IMR-90 (cell line): ENCODE measurements around the gene GJC1. TPM values are rescaled to one million over a fixed set of nuclear protein-coding genes. Genes with fewer than 3 reads are reported as not detected.
A peak's percentile ranks its signal among the peaks of the same experiment; 100 is the strongest.

Experiments
- ATAC-seq: fragments of 200-7000 bp; cut with Tn5 transposase; 2 replicates; pipeline ENCODE4 v1.9.1; 2020; ENCODE audit warnings: low read depth, mild to moderate bottlenecking, moderate library complexity
- BruUV-seq: library from RNA; stranded (reverse); fragments of 400-500 nt; replicated peaks from 2 replicates; lab custom pipeline; 2021; lab: Mats Ljungman, UMichigan
- CTCF ChIA-PET: fragments of 300-600 bp; formaldehyde crosslinking; extraction: SDS; loops from one replicate; lab custom pipeline; 2021; ENCODE audit warnings: antibody characterized with exemption; lab: Yijun Ruan, JAX
- POLR2A ChIA-PET: fragments of 300-600 bp; sonication (Branson Sonifier 250); formaldehyde crosslinking; loops from one replicate; lab custom pipeline; 2022; ENCODE audit warnings: antibody characterized with exemption; ENCODE audit not compliant: unreplicated experiment; lab: Charles Lee
- DNase-seq: peaks from one replicate; pipeline ENCODE4 v3.0.0; 2013
- H2AFZ ChIP-seq: replicated peaks from 2 replicates; pipeline ENCODE3; 2013; ENCODE audit warnings: low read length, mild to moderate bottlenecking; ENCODE audit not compliant: poor library complexity
- H2AK5ac ChIP-seq: 2 replicates; pipeline ENCODE4 v1.6.1; 2013; ENCODE audit warnings: low read depth, low read length, inconsistent platforms
- H2AK9ac ChIP-seq: replicated peaks from 2 replicates; pipeline ENCODE3; 2013; ENCODE audit warnings: mild to moderate bottlenecking, low read depth, low read length, moderate library complexity; ENCODE audit not compliant: poor library complexity
- H2BK120ac ChIP-seq: 2 replicates; pipeline ENCODE4 v1.6.1; 2013; ENCODE audit warnings: low read depth, low read length, inconsistent platforms
- H2BK15ac ChIP-seq: 3 replicates; pipeline ENCODE4 v1.6.1; 2013; ENCODE audit warnings: low read depth, low read length, inconsistent platforms
- H2BK20ac ChIP-seq: 2 replicates; pipeline ENCODE4 v1.6.1; 2013; ENCODE audit warnings: low read depth, mild to moderate bottlenecking, inconsistent platforms, low read length, moderate library complexity
- H2BK5ac ChIP-seq: 2 replicates; pipeline ENCODE4 v1.6.1; 2013; ENCODE audit warnings: mild to moderate bottlenecking, low read depth, low read length, inconsistent platforms; ENCODE audit not compliant: poor library complexity, severe bottlenecking
- H3K14ac ChIP-seq: replicated peaks from 2 replicates; pipeline ENCODE4 v1.6.1; 2013; ENCODE audit warnings: low read depth, low read length, inconsistent platforms
- H3K18ac ChIP-seq: 2 replicates; pipeline ENCODE4 v1.6.1; 2013; ENCODE audit warnings: low read depth, low read length, control low read depth
- H3K23ac ChIP-seq: 2 replicates; pipeline ENCODE4 v1.6.1; 2013; ENCODE audit warnings: low read depth, low read length, inconsistent platforms
- H3K27ac ChIP-seq: 2 replicates; pipeline ENCODE4 v1.5.1; 2013; ENCODE audit warnings: mild to moderate bottlenecking, control low read depth, low read length; ENCODE audit not compliant: insufficient read depth
- H3K27me3 ChIP-seq: 2 replicates; pipeline ENCODE4 v1.6.1; 2013; ENCODE audit warnings: low read length; ENCODE audit not compliant: control insufficient read depth, insufficient read depth
- H3K36me3 ChIP-seq: 2 replicates; pipeline ENCODE4 v1.6.1; 2013; ENCODE audit warnings: low read length, mixed read lengths; ENCODE audit not compliant: control insufficient read depth, insufficient read depth
- H3K4ac ChIP-seq: 2 replicates; pipeline ENCODE4 v1.6.1; 2013; ENCODE audit warnings: low read depth, low read length, inconsistent platforms
- H3K4me1 ChIP-seq: 2 replicates; pipeline ENCODE4 v1.6.1; 2013; ENCODE audit warnings: low read length, mixed read lengths; ENCODE audit not compliant: control insufficient read depth, insufficient read depth
- H3K4me2 ChIP-seq: 2 replicates; pipeline ENCODE4 v1.6.1; 2013; ENCODE audit warnings: low read depth, mild to moderate bottlenecking, control low read depth, low read length, moderate library complexity
- H3K4me3 ChIP-seq: 2 replicates; pipeline ENCODE4 v1.5.1; 2013; ENCODE audit warnings: low read depth, mild to moderate bottlenecking, control low read depth, low read length, moderate library complexity; ENCODE audit not compliant: insufficient read depth
- H3K56ac ChIP-seq: 2 replicates; pipeline ENCODE4 v1.6.1; 2013; ENCODE audit warnings: low read length, inconsistent platforms; ENCODE audit not compliant: insufficient read depth; ENCODE audit errors: extremely low read depth
- H3K79me1 ChIP-seq, 2 experiments: 2 replicates each; pipeline ENCODE4 v1.6.1; 2013; ENCODE audit warnings: low read length in 2 of 2, inconsistent platforms in 1 of 2, low read depth in 1 of 2
- H3K9ac ChIP-seq: 2 replicates; pipeline ENCODE4 v1.6.1; 2013; ENCODE audit warnings: low read depth, low read length, control low read depth
- H3K9me1 ChIP-seq: 2 replicates; pipeline ENCODE4 v1.6.1; 2013; ENCODE audit warnings: low read length, inconsistent platforms; ENCODE audit not compliant: insufficient read depth
- H3K9me3 ChIP-seq: 2 replicates; pipeline ENCODE4 v1.6.1; 2013; ENCODE audit warnings: low read length; ENCODE audit not compliant: control insufficient read depth, insufficient read depth
- H4K20me1 ChIP-seq: 2 replicates; pipeline ENCODE4 v1.6.1; 2013; ENCODE audit warnings: low read length, inconsistent platforms; ENCODE audit not compliant: insufficient read depth
- H4K5ac ChIP-seq: 2 replicates; pipeline ENCODE4 v1.6.1; 2013; ENCODE audit warnings: mild to moderate bottlenecking, low read depth, low read length, control low read depth
- H4K8ac ChIP-seq, 2 experiments: 2 replicates each; pipeline ENCODE4 v1.6.1; 2013; ENCODE audit warnings: low read depth in 2 of 2, low read length in 2 of 2, control low read depth in 1 of 2, inconsistent platforms in 1 of 2
- H4K91ac ChIP-seq: 2 replicates; pipeline ENCODE4 v1.6.1; 2013; ENCODE audit warnings: low read depth, low read length, inconsistent platforms; ENCODE audit not compliant: insufficient read depth
- BHLHE40 ChIP-seq: fragments of 150-350 bp; IDR thresholded peaks from 2 replicates; pipeline ENCODE4 v1.6.1; 2016; ENCODE audit warnings: mild to moderate bottlenecking, low read depth, low read length
- CEBPB ChIP-seq: IDR thresholded peaks from 2 replicates; pipeline ENCODE4 v1.6.1; 2012; ENCODE audit warnings: low read depth, low read length, improper control_type of control experiment
- CHD1 ChIP-seq: IDR thresholded peaks from 2 replicates; pipeline ENCODE4 v1.6.1; 2012; ENCODE audit warnings: low read depth, low read length, improper control_type of control experiment
- FOS ChIP-seq: fragments of 150-350 bp; IDR thresholded peaks from 2 replicates; pipeline ENCODE4 v1.6.1; 2016; ENCODE audit warnings: low read depth, low read length
- MAFK ChIP-seq: IDR thresholded peaks from 2 replicates; pipeline ENCODE4 v1.6.1; 2012; ENCODE audit warnings: low read depth, low read length, improper control_type of control experiment
- MAZ ChIP-seq: IDR thresholded peaks from 2 replicates; pipeline ENCODE4 v1.6.1; 2012; ENCODE audit warnings: low read depth, mild to moderate bottlenecking, low read length, improper control_type of control experiment, moderate library complexity, borderline replicate concordance
- MXI1 ChIP-seq: IDR thresholded peaks from 2 replicates; pipeline ENCODE4 v1.6.1; 2012; ENCODE audit warnings: low read depth, mild to moderate bottlenecking, low read length, moderate library complexity, borderline replicate concordance
- NFE2L2 ChIP-seq: fragments of 150-350 bp; IDR thresholded peaks from 2 replicates; pipeline ENCODE4 v1.6.1; 2016; ENCODE audit warnings: low read depth, mild to moderate bottlenecking, low read length
- POLR2A ChIP-seq: IDR thresholded peaks from 2 replicates; pipeline ENCODE4 v1.6.1; 2012; ENCODE audit warnings: mild to moderate bottlenecking, low read depth, low read length
- RAD21 ChIP-seq: IDR thresholded peaks from 2 replicates; pipeline ENCODE4 v1.6.1; 2012; ENCODE audit warnings: low read length, improper control_type of control experiment
- RCOR1 ChIP-seq: IDR thresholded peaks from 2 replicates; pipeline ENCODE4 v1.6.1; 2012; ENCODE audit warnings: mild to moderate bottlenecking, low read length, improper control_type of control experiment; ENCODE audit not compliant: insufficient replicate concordance
- RFX5 ChIP-seq: IDR thresholded peaks from 2 replicates; pipeline ENCODE4 v1.8.0; 2012; ENCODE audit warnings: low read depth, mild to moderate bottlenecking, low read length, moderate library complexity
- SMC3 ChIP-seq: fragments of 150-350 bp; IDR thresholded peaks from 2 replicates; pipeline ENCODE4 v1.6.1; 2016; ENCODE audit warnings: low read depth, mild to moderate bottlenecking, antibody characterized with exemption, low read length, moderate library complexity
- WGBS, 2 experiments: methylation state at CpG; one replicate each; pipeline versions ENCODE4 v1.1.5 to v1.1.7; 2013; ENCODE audit warnings: missing lambda C conversion rate in 2 of 2; ENCODE audit not compliant: insufficient read length in 1 of 2; ENCODE audit errors: extremely low coverage in 2 of 2; 5-methylcytosine and 5-hydroxymethylcytosine counted together
- dilution Hi-C: fragments of 300-500 bp; cut with HindIII; formaldehyde crosslinking; loops from one replicate; pipeline ENCODE4 v1.14.3; 2018; ENCODE audit warnings: low sequenced_read_pairs; ENCODE audit not compliant: unreplicated experiment
- in situ Hi-C: fragments of 300-500 bp; cut with MboI; formaldehyde crosslinking; loops from 3 replicates; pipeline ENCODE4 v1.14.3; 2019; ENCODE audit warnings: low sequenced_read_pairs, inconsistent platforms, mixed read lengths
- intact Hi-C: fragments of 100-400 bp; cut with micrococcal nuclease; formaldehyde crosslinking; loops from 2 replicates; pipeline ENCODE4 v1.10.0; 2022
- polyA plus RNA-seq, 3 experiments: library from polyadenylated mRNA; depleted of rRNA; stranded (reverse); fragments of >200 nt; gene quantifications; 2 replicates each; pipeline ENCODE4 v1.2.3, GENCODE V29; 2012; ENCODE audit warnings: low replicate concordance in 1 of 3
- total RNA-seq: library from RNA; depleted of rRNA; stranded (reverse); fragments of >200 nt; gene quantifications from 2 replicates; pipeline ENCODE4 v1.2.3, GENCODE V29; 2012
- TF ChIP-seq, protein P1 (sequence below): fragments of 150-350 bp; IDR thresholded peaks from 2 replicates; pipeline ENCODE4 v1.6.1; 2016; ENCODE audit warnings: low read depth, mild to moderate bottlenecking, low read length, moderate library complexity, borderline replicate concordance
- TF ChIP-seq, protein P2 (sequence below): conservative IDR thresholded peaks from 2 replicates; pipeline ENCODE4 v1.5.1; 2012; ENCODE audit warnings: mild to moderate bottlenecking, low read depth, low read length, improper control_type of control experiment
- TF ChIP-seq, protein P3 (sequence below): fragments of 150-350 bp; IDR thresholded peaks from 2 replicates; pipeline ENCODE4 v1.6.1; 2017; ENCODE audit warnings: mild to moderate bottlenecking, antibody characterized with exemption, low read length, low read depth

Gene GJC1
- total and polyA plus RNA-seq, 2 of the 4 experiments (the other 2 are of a cell fraction): 23.9 to 69.7 TPM

DNA sequence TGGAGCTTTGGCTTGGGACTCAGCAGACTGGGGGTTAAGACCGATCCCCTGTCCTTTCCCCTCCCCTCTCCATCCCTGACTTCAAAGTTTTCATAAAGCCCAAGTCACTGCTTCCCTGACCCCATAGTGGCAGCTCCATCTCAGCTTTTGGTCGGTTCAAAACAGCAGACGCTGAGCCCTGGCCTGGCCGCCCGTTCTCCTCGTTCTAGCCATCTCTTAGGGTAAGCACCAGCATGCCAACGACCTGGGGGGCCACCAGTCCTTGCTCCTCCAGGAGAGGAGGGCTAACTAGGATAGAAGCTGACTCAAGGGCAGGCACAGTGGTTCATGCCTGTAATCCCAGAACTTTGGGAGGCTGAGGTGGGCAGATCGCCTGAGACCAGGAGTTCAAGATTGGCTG, 16.1 kb upstream of the GJC1 start:
- 66% methylated on average over 6 of the region's 8 CpGs; no CpG with 5 or more reads in 1 of the 2 experiments for WGBS, 2 experiments
- in situ Hi-C loops (no loop called here), intact Hi-C loops (no loop called here), dilution Hi-C loops (no loop called here)
- H3K9me1 ChIP-seq: peaks cover 12% of the 10 kb centered on the region
- H3K36me3 ChIP-seq: peaks cover 13% of the 10 kb centered on the region
- no peaks in the 10 kb centered on the region for H3K27me3 ChIP-seq
- H3K9ac ChIP-seq: no peak overlapping the region
- TF ChIP-seq NFE2L2 (no peak), CHD1 (no peak), CEBPB (no peak), FOS (no peak), POLR2A (no peak), RAD21 (no peak), RCOR1 (no peak), SMC3 (no peak), RFX5 (no peak), MXI1 (no peak), MAZ (no peak), BHLHE40 (no peak), MAFK (no peak)
- TF ChIP-seq, protein P1, sequence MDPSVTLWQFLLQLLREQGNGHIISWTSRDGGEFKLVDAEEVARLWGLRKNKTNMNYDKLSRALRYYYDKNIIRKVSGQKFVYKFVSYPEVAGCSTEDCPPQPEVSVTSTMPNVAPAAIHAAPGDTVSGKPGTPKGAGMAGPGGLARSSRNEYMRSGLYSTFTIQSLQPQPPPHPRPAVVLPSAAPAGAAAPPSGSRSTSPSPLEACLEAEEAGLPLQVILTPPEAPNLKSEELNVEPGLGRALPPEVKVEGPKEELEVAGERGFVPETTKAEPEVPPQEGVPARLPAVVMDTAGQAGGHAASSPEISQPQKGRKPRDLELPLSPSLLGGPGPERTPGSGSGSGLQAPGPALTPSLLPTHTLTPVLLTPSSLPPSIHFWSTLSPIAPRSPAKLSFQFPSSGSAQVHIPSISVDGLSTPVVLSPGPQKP: no peak
- TF ChIP-seq, protein P2, sequence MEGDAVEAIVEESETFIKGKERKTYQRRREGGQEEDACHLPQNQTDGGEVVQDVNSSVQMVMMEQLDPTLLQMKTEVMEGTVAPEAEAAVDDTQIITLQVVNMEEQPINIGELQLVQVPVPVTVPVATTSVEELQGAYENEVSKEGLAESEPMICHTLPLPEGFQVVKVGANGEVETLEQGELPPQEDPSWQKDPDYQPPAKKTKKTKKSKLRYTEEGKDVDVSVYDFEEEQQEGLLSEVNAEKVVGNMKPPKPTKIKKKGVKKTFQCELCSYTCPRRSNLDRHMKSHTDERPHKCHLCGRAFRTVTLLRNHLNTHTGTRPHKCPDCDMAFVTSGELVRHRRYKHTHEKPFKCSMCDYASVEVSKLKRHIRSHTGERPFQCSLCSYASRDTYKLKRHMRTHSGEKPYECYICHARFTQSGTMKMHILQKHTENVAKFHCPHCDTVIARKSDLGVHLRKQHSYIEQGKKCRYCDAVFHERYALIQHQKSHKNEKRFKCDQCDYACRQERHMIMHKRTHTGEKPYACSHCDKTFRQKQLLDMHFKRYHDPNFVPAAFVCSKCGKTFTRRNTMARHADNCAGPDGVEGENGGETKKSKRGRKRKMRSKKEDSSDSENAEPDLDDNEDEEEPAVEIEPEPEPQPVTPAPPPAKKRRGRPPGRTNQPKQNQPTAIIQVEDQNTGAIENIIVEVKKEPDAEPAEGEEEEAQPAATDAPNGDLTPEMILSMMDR: no peak
- TF ChIP-seq, protein P3, sequence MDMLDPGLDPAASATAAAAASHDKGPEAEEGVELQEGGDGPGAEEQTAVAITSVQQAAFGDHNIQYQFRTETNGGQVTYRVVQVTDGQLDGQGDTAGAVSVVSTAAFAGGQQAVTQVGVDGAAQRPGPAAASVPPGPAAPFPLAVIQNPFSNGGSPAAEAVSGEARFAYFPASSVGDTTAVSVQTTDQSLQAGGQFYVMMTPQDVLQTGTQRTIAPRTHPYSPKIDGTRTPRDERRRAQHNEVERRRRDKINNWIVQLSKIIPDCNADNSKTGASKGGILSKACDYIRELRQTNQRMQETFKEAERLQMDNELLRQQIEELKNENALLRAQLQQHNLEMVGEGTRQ: no peak
- no peak overlapping the region for H3K27ac ChIP-seq
- H3K9me3 ChIP-seq: no peaks in the 10 kb centered on the region
- H2AFZ ChIP-seq: no peak overlapping the region
- no TSS peak for BruUV-seq
- H2BK20ac ChIP-seq: no peak overlapping the region
- no peak overlapping the region for H4K91ac ChIP-seq
- H2BK120ac ChIP-seq: no peak overlapping the region
- H2BK5ac ChIP-seq: no peak overlapping the region
- H4K8ac ChIP-seq: no peak overlapping the region
- no peak overlapping the region for H3K56ac ChIP-seq
- H3K14ac ChIP-seq: no peak overlapping the region
- no peak overlapping the region for H3K4me3 ChIP-seq
- DNase-seq (no peak), ATAC-seq (no peak)
- no peak overlapping the region for H3K18ac ChIP-seq
- no peak overlapping the region for H2BK15ac ChIP-seq
- ChIA-PET POLR2A (no interaction called here), CTCF (interaction anchor here (0.9 to 1.0 kb wide), 2 partner anchors 67 to 289 kb away, joined by 3 to 4 read pairs; partner anchors contain the start of gene ACBD4)
- no peak overlapping the region for H3K4me2 ChIP-seq
- no peaks in the 10 kb centered on the region for H3K79me1 ChIP-seq
- H3K4ac ChIP-seq: no peak overlapping the region
- H2AK5ac ChIP-seq: peak overlapping the region; percentile 36
- H2AK9ac ChIP-seq: peak overlapping the region; percentile 33
- H4K20me1 ChIP-seq: no peaks in the 10 kb centered on the region
- H3K4me1 ChIP-seq: peaks cover 13% of the 10 kb centered on the region
- no peak overlapping the region for H3K23ac ChIP-seq
- no peak overlapping the region for H4K5ac ChIP-seq
